Measurements from ENCODE around the gene RPL32.

Gene RPL32

GRCh38 chr3:12832350-12833221 is 8.8 kb downstream of the RPL32 start:
- DNase-seq = no peak

- DNase-seq = no peak
Measured at GRCh38 chr3:12831301-12831866, 10.0 kb downstream of the RPL32 start.

GRCh38 chr3:12830785-12831156 is 10.6 kb downstream of the RPL32 start:
- DNase-seq = no peak

GRCh38 chr3:12829886-12830784 is 11.2 kb downstream of the RPL32 start:
- DNase-seq = no peak

- DNase-seq = no peak
Measured at GRCh38 chr3:12829404-12829803, 12.0 kb downstream of the RPL32 start.

GRCh38 chr3:12828751-12829150 is 12.6 kb downstream of the RPL32 start:
- DNase-seq = no peak

- no peak for DNase-seq
Measured at GRCh38 chr3:12825156-12825555, 16.2 kb downstream of the RPL32 start.

- no peak for DNase-seq
Measured at GRCh38 chr3:12824299-12824698, 17.1 kb downstream of the RPL32 start.

GRCh38 chr3:12822725-12823373 is 18.5 kb downstream of the RPL32 start:
- no peak for DNase-seq

- DNase-seq = no peak
Measured at GRCh38 chr3:12818773-12819172, 22.6 kb downstream of the RPL32 start.

GRCh38 chr3:12818273-12818672 is 23.1 kb downstream of the RPL32 start:
- DNase-seq = no peak

GRCh38 chr3:12817343-12817710 is 24.0 kb downstream of the RPL32 start:
- DNase-seq = no peak

GRCh38 chr3:12816521-12817342 is 24.6 kb downstream of the RPL32 start:
- DNase-seq = no peak

GRCh38 chr3:12815719-12816118 is 25.6 kb downstream of the RPL32 start:
- no peak for DNase-seq

- no peak for DNase-seq
Measured at GRCh38 chr3:12815078-12815477, 26.3 kb downstream of the RPL32 start.

- DNase-seq = no peak
Measured at GRCh38 chr3:12813967-12814366, 27.4 kb downstream of the RPL32 start.

- DNase-seq = no peak
Measured at GRCh38 chr3:12812812-12813211, 28.6 kb downstream of the RPL32 start.

GRCh38 chr3:12810961-12811360 is 30.4 kb downstream of the RPL32 start:
- no peak for DNase-seq

- DNase-seq = peak; percentile 38
Measured at GRCh38 chr3:12810013-12810780, 31.2 kb downstream of the RPL32 start.

- DNase-seq = no peak
Measured at GRCh38 chr3:12809435-12809834, 31.9 kb downstream of the RPL32 start.

GRCh38 chr3:12809001-12809400 is 32.4 kb downstream of the RPL32 start:
- no peak for DNase-seq
